GM21619 (cell line): ENCODE data around the gene APBB1IP.
"Not testable (repeated sequence)": the region's sequence is repeated elsewhere in the genome, so short reads cannot be mapped to it uniquely, and the experiment has no call there.

ENCODE experiments used
- ATAC-seq: cut with Tn5 transposase; IDR thresholded peaks from one replicate; pipeline ENCODE4 v1.9.1; 2021; ENCODE audit not compliant: unreplicated experiment

Gene APBB1IP

GRCh38 chr10:26504429-26504828, 66.3 kb downstream of the APBB1IP start:
- ATAC-seq: not testable (repeated sequence)

GRCh38 chr10:26505491-26505890, 67.3 kb downstream of the APBB1IP start:
- ATAC-seq: no peak

- no peak for ATAC-seq
Measured at GRCh38 chr10:26506736-26507135, 68.6 kb downstream of the APBB1IP start.

GRCh38 chr10:26507441-26507840, 69.3 kb downstream of the APBB1IP start:
- ATAC-seq: no peak

- ATAC-seq: no peak
Measured at GRCh38 chr10:26508016-26508415, 69.9 kb downstream of the APBB1IP start.

GRCh38 chr10:26509307-26509706, 71.2 kb downstream of the APBB1IP start:
- ATAC-seq: no peak

GRCh38 chr10:26513101-26513500, 75.0 kb downstream of the APBB1IP start:
- no peak for ATAC-seq

GRCh38 chr10:26516540-26517101, 78.5 kb downstream of the APBB1IP start:
- no peak for ATAC-seq

GRCh38 chr10:26517141-26517867, 79.2 kb downstream of the APBB1IP start:
- ATAC-seq: no peak

- ATAC-seq: no peak
Measured at GRCh38 chr10:26519803-26520202, 81.7 kb downstream of the APBB1IP start.

- ATAC-seq: no peak
Measured at GRCh38 chr10:26520575-26520974, 82.4 kb downstream of the APBB1IP start.

GRCh38 chr10:26524161-26524896, 86.2 kb downstream of the APBB1IP start:
- no peak for ATAC-seq

- ATAC-seq: no peak
Measured at GRCh38 chr10:26525586-26525985, 87.4 kb downstream of the APBB1IP start.

GRCh38 chr10:26527018-26527417, 88.9 kb downstream of the APBB1IP start:
- ATAC-seq: no peak

GRCh38 chr10:26528048-26528447, 89.9 kb downstream of the APBB1IP start:
- ATAC-seq: no peak

- no peak for ATAC-seq
Measured at GRCh38 chr10:26528715-26529393, 90.7 kb downstream of the APBB1IP start.

GRCh38 chr10:26534384-26534783, 96.2 kb downstream of the APBB1IP start:
- no peak for ATAC-seq

GRCh38 chr10:26540601-26541000, 102.5 kb downstream of the APBB1IP start:
- ATAC-seq: peak; percentile 44

- ATAC-seq: peak; percentile 74
Measured at GRCh38 chr10:26543567-26544306, 105.6 kb downstream of the APBB1IP start.

- ATAC-seq: no peak
Measured at GRCh38 chr10:26544932-26545331, 106.8 kb downstream of the APBB1IP start.
